ENCODE data around the gene ZNF407.

GRCh38 chr18:74745633-74746403, 148.1 kb downstream of the ZNF407 start:
- no peak for TF ChIP-seq EZH2 (optimal IDR thresholded peaks at IDR 0.05; ENCODE audit: low read depth, low read length)
- TF ChIP-seq, protein P1, sequence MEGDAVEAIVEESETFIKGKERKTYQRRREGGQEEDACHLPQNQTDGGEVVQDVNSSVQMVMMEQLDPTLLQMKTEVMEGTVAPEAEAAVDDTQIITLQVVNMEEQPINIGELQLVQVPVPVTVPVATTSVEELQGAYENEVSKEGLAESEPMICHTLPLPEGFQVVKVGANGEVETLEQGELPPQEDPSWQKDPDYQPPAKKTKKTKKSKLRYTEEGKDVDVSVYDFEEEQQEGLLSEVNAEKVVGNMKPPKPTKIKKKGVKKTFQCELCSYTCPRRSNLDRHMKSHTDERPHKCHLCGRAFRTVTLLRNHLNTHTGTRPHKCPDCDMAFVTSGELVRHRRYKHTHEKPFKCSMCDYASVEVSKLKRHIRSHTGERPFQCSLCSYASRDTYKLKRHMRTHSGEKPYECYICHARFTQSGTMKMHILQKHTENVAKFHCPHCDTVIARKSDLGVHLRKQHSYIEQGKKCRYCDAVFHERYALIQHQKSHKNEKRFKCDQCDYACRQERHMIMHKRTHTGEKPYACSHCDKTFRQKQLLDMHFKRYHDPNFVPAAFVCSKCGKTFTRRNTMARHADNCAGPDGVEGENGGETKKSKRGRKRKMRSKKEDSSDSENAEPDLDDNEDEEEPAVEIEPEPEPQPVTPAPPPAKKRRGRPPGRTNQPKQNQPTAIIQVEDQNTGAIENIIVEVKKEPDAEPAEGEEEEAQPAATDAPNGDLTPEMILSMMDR (IDR thresholded peaks at IDR 0.05; ENCODE audit: low read length), result no peak

Data from MM.1S (cell line).